ENCODE data around the gene SERPING1.

DNA sequence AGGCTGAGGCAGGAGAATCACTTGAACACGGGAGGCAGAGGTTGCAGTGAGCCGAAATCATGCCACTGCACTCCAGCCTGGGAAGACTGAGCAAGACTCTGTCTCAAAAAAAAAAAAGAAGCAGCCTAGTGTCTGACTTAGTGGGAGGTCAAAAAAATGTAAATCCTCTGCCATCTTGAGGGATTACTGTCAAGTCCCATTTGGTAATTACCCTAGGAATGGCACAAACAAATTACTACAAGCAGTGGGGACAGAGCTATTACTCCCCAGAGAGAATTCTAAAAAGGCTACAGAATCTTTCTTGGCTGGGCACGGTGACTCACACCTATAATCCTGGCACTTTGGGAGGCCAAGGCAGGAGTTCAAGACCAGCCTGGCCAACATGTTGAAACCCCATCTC lies 3.8 kb downstream of the SERPING1 start:
- TF ChIP-seq, protein P1, sequence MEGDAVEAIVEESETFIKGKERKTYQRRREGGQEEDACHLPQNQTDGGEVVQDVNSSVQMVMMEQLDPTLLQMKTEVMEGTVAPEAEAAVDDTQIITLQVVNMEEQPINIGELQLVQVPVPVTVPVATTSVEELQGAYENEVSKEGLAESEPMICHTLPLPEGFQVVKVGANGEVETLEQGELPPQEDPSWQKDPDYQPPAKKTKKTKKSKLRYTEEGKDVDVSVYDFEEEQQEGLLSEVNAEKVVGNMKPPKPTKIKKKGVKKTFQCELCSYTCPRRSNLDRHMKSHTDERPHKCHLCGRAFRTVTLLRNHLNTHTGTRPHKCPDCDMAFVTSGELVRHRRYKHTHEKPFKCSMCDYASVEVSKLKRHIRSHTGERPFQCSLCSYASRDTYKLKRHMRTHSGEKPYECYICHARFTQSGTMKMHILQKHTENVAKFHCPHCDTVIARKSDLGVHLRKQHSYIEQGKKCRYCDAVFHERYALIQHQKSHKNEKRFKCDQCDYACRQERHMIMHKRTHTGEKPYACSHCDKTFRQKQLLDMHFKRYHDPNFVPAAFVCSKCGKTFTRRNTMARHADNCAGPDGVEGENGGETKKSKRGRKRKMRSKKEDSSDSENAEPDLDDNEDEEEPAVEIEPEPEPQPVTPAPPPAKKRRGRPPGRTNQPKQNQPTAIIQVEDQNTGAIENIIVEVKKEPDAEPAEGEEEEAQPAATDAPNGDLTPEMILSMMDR (IDR thresholded peaks at IDR 0.05; ENCODE audit: extremely low read depth in 1 of 2, insufficient read depth in 1 of 2, low read depth in 1 of 2, low read length in 2 of 2): no peak
- TF ChIP-seq POLR2AphosphoS5 (IDR thresholded peaks at IDR 0.05; ENCODE audit: insufficient read depth, low read depth, low read length) (no peak), MYC (IDR thresholded peaks at IDR 0.05; ENCODE audit: low read depth, low read length) (no peak), FOS (IDR thresholded peaks at IDR 0.05; ENCODE audit: borderline replicate concordance, insufficient read depth, low read length) (no peak), POLR2A (IDR thresholded peaks at IDR 0.05; ENCODE audit: low read depth, low read length) (no peak), EZH2 (IDR thresholded peaks at IDR 0.05; ENCODE audit: borderline replicate concordance, low read depth, low read length, severe bottlenecking) (no peak), JUN (IDR thresholded peaks at IDR 0.05; ENCODE audit: borderline replicate concordance, insufficient read depth, insufficient read length, low read depth) (no peak), GATA2 (IDR thresholded peaks at IDR 0.05; ENCODE audit: insufficient read depth, insufficient read length, low read depth, low read length) (no peak)
- TF ChIP-seq, protein P2, sequence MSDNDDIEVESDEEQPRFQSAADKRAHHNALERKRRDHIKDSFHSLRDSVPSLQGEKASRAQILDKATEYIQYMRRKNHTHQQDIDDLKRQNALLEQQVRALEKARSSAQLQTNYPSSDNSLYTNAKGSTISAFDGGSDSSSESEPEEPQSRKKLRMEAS (IDR thresholded peaks at IDR 0.05; ENCODE audit: insufficient read depth, insufficient read length): no peak

Measured in endothelial cell of umbilical vein (primary cell).